Upper lobe of right lung (tissue), 1 donor: ENCODE measurements around the gene PRKG1. TPM values are rescaled to one million over a fixed set of nuclear protein-coding genes. Genes with fewer than 3 reads are reported as not detected.

Experiments
- ATAC-seq: fragments of 200-7000 bp; cut with Tn5 transposase; one replicate; pipeline ENCODE4 v1.9.1; 2020; ENCODE audit warnings: mild to moderate bottlenecking, moderate library complexity
- DNase-seq: peaks from one replicate; pipeline ENCODE4 v3.0.0-alpha.2; 2020
- H3K27ac ChIP-seq: fragments of 200-600 bp; one replicate; pipeline ENCODE4 v1.8.0; 2022
- H3K27me3 ChIP-seq: fragments of 200-600 bp; one replicate; pipeline ENCODE4 v1.8.0; 2022; ENCODE audit warnings: mild to moderate bottlenecking
- H3K36me3 ChIP-seq: fragments of 200-600 bp; one replicate; pipeline ENCODE4 v1.8.0; 2022
- H3K4me1 ChIP-seq: fragments of 200-600 bp; one replicate; pipeline ENCODE4 v1.8.0; 2022
- H3K4me3 ChIP-seq: fragments of 200-600 bp; one replicate; pipeline ENCODE4 v1.8.0; 2022; ENCODE audit warnings: mild to moderate bottlenecking
- H3K9me3 ChIP-seq: fragments of 200-600 bp; one replicate; pipeline ENCODE4 v1.8.0; 2022
- intact Hi-C: fragments of 100-400 bp; cut with DNase I; formaldehyde crosslinking; loops from one replicate; pipeline ENCODE4 v1.11.0; 2022
- total RNA-seq: library from RNA; stranded (reverse); fragmentation: NEBNext Ultra II Directional; extraction: Animal tissue kit (Norgen Biotek cat#: 25700); gene quantifications from one replicate; pipeline ENCODE4 v1.2.1, GENCODE V29; 2021
- TF ChIP-seq, protein P1 (sequence below): fragments of 200-600 bp; IDR thresholded peaks from one replicate; pipeline ENCODE4 v1.8.0; 2022; ENCODE audit warnings: antibody characterized with exemption
- donor health status: DM: no; HTN: yes; CAD: no; lungs with severe emphysema.

PRKG1 gene
- total RNA-seq, 1 donor from 2014 or later = 30.0 TPM

DNA sequence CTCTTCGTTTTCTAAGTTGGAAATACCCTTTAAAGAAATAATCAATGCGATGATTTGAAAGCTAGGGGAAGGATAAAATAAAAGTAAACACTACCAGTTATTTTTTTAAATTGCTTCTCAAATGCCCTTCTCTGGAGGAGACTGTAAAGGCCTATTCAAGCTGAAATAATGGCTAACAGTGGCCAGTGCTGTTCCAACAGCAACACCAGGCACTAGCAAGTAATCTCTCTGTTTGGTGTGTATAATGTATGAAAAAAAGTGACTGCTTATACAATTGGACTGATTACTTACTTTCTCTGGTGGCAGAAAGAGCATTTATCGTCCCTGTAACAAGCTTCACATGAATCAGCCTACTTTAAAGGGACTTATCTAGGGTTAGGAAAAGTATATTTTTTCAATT, 522.4 kb downstream of the PRKG1 start:
- intact Hi-C loops = no loop called here
- ATAC-seq = no peak

DNA sequence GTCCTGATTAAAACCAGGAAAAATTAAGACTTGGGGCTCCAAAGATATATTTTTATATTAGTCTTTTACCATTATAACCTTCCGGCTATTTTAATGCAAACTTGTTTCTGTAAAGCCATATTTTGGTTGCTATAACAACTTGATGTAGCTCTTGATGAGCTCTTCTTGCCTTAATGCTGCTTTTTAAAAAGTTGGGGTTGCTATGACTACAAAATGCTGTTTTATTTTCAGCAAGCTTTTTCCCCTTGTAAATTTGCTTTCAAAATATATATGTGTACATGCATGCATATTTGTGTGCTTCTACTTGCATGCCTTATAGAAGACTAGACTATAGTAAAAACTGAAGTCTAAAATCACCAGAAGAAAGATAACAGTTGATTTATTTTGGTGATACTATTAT, 525.4 kb downstream of the PRKG1 start:
- DNase-seq (no peak), ATAC-seq (no peak)
- intact Hi-C loops = no loop called here
- H3K4me1 ChIP-seq = no peaks in the 10 kb centered on the region
- H3K4me3 ChIP-seq = no peak overlapping the region
- TF ChIP-seq, protein P1, sequence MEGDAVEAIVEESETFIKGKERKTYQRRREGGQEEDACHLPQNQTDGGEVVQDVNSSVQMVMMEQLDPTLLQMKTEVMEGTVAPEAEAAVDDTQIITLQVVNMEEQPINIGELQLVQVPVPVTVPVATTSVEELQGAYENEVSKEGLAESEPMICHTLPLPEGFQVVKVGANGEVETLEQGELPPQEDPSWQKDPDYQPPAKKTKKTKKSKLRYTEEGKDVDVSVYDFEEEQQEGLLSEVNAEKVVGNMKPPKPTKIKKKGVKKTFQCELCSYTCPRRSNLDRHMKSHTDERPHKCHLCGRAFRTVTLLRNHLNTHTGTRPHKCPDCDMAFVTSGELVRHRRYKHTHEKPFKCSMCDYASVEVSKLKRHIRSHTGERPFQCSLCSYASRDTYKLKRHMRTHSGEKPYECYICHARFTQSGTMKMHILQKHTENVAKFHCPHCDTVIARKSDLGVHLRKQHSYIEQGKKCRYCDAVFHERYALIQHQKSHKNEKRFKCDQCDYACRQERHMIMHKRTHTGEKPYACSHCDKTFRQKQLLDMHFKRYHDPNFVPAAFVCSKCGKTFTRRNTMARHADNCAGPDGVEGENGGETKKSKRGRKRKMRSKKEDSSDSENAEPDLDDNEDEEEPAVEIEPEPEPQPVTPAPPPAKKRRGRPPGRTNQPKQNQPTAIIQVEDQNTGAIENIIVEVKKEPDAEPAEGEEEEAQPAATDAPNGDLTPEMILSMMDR = no peak
- no peaks in the 10 kb centered on the region for H3K27me3 ChIP-seq
- H3K36me3 ChIP-seq = no peaks in the 10 kb centered on the region
- H3K27ac ChIP-seq = no peak overlapping the region
- no peaks in the 10 kb centered on the region for H3K9me3 ChIP-seq

More for the DNA sequence above, 522.4 kb downstream of the PRKG1 start:
- no peaks in the 10 kb centered on the region for H3K9me3 ChIP-seq
- no peak for DNase-seq
- H3K27ac ChIP-seq = no peak overlapping the region
- no peaks in the 10 kb centered on the region for H3K4me1 ChIP-seq
- H3K36me3 ChIP-seq = no peaks in the 10 kb centered on the region
- no peaks in the 10 kb centered on the region for H3K27me3 ChIP-seq
- no peak overlapping the region for H3K4me3 ChIP-seq
- TF ChIP-seq, protein P1 = no peak

GRCh38 chr10:51602326-51602725, 528.0 kb downstream of the PRKG1 start:
- DNase-seq (no peak), ATAC-seq (no peak)
- Histone ChIP-seq H3K4me3 (no peak overlapping the region), H3K36me3 (no peaks in the 10 kb centered on the region), H3K27me3 (no peaks in the 10 kb centered on the region), H3K27ac (no peak overlapping the region), H3K4me1 (no peaks in the 10 kb centered on the region), H3K9me3 (no peaks in the 10 kb centered on the region)
- TF ChIP-seq, protein P1 = no peak
- intact Hi-C loops = no loop called here

DNA sequence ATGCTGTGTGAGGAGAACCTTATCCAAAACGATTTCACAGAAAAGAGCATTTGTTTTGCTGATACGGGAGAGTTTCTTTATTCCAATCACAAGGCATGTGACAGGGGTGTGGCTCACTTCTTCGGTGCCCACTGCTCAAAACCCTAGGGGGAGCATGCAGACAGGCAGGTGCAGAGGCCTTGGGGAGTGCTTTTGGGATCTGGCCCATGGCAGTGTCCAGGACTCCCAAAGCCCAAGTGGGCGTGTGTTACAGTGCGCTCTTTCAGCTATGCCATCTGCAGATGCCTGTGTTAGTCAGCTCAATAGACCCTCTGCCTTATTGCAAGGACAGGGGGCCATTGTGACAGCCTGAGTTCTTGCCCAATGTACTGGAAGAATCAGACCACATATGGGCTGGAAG, 530.3 kb downstream of the PRKG1 start:
- peak; percentile 27 for ATAC-seq
- Histone ChIP-seq H3K36me3 (no peaks in the 10 kb centered on the region), H3K9me3 (no peaks in the 10 kb centered on the region), H3K4me1 (no peaks in the 10 kb centered on the region), H3K27me3 (no peaks in the 10 kb centered on the region), H3K4me3 (no peak overlapping the region), H3K27ac (no peak overlapping the region)
- intact Hi-C loops = no loop called here
- DNase-seq = no peak
- TF ChIP-seq, protein P1 = no peak

GRCh38 chr10:51606825-51607462, 532.7 kb downstream of the PRKG1 start:
- no peak overlapping the region for H3K27ac ChIP-seq
- H3K4me3 ChIP-seq = no peak overlapping the region
- DNase-seq = no peak
- H3K9me3 ChIP-seq = no peaks in the 10 kb centered on the region
- intact Hi-C loops = no loop called here
- H3K36me3 ChIP-seq = no peaks in the 10 kb centered on the region
- no peak for ATAC-seq
- H3K27me3 ChIP-seq = no peaks in the 10 kb centered on the region
- TF ChIP-seq, protein P1 = no peak
- H3K4me1 ChIP-seq = no peaks in the 10 kb centered on the region

DNA sequence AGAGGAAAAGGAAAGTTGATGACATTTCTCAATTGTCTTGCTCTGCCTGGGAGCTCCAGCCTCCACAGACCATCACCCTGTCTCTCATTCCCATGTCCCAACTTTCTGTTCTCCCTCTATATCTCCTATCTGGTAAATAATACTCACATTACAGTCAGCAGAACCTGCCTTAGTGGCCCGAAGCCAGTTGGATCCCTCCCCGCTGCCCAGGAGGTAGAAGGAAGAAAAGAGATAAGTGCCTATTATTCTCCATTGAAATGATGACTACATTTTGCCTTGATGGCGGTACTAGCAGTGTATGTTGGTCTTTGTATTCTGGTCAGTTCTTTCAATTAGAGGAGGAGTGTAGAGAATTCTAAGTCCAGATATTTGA, 533.2 kb downstream of the PRKG1 start:
- DNase-seq = no peak
- Histone ChIP-seq H3K4me1 (no peaks in the 10 kb centered on the region), H3K36me3 (no peaks in the 10 kb centered on the region), H3K9me3 (no peaks in the 10 kb centered on the region), H3K4me3 (no peak overlapping the region), H3K27ac (no peak overlapping the region), H3K27me3 (no peaks in the 10 kb centered on the region)
- TF ChIP-seq, protein P1 = no peak
- intact Hi-C loops = no loop called here
- no peak for ATAC-seq
